NCI-H82 treated with DMSO at 0.1 percent for 48 hours (cell line): Measurements from ENCODE around the gene DDAH2.

Source experiments
- DNase-seq: peaks from one replicate; lab custom pipeline; 2025; ENCODE audit not compliant: unreplicated experiment; lab: John Stamatoyannopoulos, UW

Gene DDAH2

DNA sequence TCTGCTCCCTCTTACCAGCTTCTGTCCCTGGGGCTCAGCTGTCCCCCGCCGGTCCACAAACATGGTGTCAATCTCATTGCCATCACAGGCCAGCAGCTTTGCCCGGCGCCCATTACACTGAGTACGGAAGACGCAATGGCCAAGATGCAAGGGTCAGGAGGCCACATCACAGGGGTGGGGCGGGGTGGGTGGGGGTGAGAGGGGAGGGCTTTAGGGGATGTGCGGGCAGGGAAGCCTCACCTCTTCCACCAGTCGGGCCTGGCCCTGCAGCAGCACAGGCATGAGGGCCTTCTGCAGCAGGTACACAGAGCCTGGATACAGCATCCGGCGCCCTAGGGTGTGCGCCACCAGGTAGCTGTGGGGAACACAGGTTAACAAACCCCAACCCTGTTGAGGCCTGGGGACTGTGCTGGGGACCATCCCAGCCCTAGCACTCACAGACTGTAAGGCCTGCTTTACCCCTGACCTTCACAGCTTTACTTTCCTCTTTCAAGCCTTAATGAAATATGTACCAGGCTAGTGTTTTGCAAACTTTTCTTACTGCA is 37.5 kb downstream of the DDAH2 start:
- no peak for DNase-seq

DNA sequence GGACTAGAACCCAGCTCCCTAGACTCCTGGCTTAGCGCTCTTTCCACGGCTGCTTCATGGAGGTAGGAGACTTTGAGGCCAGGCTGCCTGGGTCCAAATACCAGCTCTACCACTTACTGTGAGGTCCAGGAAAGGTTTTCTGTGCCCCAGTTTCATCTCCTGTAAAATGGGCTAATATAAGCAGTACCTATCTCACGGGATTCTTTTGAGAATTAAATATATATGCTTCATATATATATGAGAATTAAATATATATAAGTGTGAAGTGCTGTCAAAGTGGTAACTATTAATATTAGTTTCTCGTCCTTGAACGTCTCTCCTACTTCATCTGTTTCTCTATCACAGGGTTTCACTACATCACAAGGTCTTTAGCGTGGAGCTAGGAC is 38.0 kb downstream of the DDAH2 start:
- DNase-seq: no peak

DNA sequence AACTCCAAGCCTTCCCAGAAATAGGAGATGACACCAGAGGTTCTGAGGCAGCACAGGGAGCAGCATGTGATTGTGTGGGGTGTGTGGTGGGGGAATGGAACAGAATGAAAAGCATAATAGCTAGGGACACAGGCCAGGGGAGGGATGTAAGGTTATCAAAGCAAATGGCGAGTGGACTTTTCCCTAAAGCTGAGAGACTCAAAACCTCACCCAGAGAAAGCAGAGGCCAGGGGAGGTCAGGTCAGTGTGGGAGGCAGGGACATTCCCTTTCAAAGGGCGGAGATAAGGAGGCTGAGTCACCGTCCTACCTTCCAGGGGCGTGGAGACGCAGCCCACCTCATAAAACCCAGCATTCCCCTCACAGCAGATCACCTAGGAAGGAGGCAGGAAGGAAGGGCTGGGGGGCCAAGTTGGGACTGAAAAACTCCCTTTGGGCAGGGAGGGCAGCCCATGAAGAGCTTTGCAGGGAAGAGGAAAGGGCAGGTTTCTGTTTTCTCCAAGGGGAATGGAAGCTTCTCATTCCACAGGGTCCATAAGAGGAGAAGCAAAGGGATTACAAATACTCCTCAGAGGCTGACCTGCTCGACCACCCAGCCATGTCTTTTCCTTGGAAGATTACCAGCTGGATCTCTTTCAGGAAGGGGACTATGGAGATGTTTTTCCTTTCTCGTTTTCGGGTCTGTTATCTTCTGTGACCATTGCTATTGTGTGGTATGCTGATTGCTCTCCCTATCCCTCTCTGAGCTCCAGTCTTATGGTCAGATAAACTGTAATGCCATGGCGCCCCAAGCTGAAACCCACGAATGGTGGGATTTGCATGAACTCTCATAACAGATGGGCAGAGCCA is 38.6 kb downstream of the DDAH2 start:
- DNase-seq: no peak

DNA sequence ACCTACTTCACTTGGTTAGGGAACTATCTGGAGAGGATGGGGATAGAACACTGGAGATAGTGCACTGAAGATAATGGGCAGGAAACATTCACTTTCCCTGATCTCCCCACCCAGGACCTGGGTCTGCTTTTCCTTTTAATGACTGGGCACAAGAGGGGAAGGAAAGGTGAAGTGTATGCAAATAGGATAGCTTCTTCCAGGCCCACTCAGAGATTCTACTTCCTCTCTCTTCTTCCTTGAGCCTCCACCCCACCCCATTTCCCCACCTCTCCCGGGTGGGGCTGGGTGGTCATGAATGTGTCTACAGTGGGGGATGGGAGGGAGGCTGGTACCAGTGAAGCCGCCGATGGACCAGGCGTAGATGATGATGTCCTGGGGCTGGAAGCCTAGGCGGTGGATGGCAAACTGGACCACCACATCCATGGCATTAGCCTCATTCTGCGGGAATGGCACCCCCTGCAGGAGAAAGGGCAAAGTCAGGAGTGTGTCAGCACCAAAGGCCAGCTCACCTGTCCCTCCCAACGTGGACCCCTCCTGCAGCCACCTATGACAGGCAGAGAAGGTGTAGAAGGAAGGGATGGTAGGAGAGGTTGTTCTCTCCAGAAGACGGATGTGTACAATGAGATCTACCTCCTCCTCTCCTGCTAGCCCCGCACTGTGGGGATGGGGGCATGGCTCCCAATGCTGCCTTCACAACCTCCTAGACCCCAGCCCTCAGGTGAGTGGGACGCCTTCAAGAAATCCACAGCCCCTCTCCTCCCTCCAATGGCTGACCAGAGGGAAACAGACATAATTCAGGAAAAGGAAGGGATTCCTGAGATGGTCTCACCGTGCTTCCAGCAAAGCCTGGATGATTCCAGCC is 39.6 kb downstream of the DDAH2 start:
- no peak for DNase-seq

DNA sequence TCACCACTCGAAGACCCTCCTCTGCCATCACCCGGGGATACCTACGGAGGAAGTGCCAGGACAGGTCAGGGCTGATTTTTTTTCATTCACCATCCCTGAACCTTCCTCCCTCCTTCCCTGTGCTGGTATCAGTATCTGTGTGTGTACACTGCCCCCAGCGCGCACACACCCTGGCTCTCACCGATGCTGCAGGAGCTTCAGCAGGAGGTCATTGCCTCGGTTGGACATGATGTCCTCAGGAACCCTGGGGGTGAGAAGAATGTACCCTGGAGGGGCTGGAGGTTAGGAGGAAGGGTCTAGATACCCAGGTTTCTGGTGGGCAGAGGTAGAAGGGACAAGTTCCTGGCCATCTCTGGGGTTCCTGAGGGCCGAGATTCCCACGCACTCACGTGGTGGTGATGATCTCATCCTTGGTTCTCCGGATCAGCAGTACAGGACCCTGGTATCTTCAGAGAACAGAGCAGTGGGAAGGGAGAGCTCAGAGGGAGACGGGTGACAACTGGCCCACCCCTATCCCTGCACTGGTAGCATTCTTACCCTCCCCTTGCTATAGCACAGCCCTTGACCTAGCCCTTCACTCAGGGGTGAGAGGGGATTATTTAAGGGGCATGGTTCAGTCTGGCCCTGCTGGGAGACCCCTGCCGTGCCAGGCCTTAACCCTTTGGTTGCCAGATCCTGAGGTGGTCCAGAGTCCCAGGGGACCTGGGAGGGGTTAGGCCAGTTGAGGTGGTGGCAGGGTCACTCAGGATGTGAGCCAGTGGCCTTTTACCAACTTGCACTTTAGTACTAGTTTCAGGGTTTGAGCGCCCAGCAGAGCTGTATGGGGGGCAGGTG is 41.0 kb downstream of the DDAH2 start:
- no peak for DNase-seq

DNA sequence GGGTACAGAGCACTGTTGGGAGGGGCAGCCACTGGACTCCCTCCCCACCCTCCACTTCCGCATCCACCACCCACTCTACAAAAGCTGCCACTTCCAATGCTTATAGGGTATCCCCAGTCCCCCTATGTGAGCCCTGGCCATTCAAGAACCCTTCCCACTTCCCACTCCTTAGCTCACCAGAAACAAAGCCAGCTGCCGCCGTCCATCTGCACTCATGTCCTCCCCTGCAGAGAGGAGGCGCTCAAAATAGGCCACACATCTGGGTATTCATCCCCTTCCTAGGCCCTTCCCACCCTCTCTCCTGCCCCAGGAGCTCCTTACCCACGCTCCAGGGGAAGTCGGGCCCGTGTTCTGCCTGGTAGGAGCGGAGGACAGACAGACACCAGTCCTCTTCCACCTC is 41.8 kb downstream of the DDAH2 start:
- DNase-seq: no peak

DNA sequence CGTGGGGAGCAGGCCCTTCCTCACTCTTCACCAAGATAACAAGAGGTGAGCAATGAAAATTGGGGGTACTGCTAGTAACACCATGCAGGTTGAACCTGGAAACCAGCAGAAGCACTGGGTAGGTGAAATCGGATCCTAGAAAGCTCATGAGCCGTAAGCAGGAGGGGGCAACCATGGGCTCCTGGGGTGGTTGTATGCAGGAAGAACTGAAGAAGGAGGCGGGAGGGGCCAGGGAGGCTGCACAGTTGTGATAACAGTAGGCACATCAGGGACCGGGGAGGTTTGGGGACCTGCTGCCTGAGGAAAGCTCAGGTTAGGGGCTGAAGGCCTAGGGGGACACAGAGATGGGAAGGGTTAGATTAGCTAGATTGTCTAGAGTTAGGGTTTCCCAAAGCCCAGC is 42.6 kb downstream of the DDAH2 start:
- DNase-seq: no peak

DNA sequence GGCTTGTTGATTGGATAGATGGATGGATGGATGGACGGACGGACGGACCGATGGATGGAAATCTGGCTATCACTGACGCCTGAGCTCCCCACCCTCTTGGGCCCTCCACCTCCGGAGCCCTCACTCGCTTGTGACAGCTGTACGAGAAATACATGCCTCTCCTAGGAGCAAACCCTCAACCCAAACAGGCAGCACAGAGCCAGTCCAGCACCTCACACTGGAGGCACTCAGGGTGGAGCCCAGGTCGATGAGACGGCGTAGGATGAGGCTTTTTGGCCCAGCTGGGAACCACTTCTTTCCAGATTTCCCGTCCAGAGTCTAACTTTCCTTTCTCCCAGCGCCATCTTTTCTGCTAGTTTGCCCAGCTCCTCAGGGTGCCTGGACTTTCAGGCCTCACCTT is 45.5 kb downstream of the DDAH2 start:
- DNase-seq: no peak

DNA sequence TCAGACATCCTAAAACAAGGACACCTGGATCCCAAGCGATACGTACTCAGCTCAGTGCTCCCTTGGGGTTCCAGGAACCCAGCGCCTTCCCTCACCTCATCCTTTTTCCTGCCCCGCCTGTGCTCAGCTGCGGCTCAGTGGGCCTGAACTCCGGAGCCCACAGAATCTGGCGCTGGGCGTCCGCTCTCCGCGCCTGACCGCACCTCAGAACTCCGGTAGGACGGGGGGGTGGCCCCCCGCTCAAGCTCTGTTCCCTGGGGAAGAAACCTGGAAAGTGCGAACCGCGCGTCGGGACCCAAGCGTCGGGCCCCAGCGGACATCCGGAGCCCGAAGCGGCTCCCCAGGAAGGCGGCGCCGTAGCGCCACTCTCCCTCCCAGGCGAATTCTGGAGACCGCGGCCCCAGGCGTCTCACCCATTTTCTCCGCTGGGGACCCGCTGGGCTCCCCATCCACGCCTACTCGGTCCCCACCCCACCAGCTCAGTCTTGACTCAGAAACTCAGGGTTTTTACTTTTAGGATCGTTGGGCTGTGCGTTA is 47.9 kb downstream of the DDAH2 start:
- DNase-seq: no peak

DNA sequence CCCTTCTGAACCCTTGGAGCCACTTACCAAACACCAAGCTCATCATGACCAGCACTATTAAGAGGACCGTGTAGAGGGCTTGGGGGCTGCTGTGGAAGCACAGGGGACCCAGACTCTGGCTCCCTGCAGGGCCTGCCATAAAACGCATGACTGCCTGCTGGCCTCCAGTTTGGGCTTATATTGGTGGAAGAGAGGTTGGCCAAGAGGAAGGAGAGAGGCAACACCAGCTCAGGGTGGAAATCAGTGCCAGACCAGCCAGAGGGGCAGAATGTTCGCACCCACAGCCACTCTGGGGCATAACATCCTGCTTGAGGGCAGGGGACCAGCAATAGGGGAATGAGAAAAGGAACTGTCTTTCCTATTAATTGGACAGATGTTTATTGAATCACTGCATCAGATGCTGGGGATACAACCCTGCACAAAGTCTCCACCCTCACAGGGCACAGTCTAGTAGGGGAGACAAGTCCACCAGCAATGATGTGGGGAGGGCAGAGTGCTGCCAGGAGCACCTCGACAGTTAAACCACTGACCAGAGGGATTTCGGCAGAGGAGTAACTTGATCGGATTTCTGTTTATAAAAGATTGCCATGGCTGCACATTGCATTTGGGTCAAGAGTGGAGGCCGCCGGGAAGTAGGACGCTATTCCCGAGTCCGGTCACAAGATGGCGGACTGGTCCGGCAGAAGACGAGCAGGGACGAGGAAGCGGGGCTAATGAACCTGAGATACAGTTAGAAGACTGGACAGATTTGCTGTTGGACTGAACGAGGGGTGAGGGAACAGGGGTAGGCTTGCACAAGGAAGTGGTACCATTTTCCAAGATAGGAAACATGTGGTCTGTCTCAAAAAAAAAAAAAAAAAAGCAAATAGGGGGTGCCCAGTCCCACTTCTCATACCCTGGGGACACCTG is 48.6 kb downstream of the DDAH2 start, which contains the start of gene LY6G5C:
LY6G5C (minus strand) TSS at position 842 of the 909 bp plus-strand sequence; CDS start at position 148, 694 bp downstream.
- DNase-seq: peak; percentile 76

DNA sequence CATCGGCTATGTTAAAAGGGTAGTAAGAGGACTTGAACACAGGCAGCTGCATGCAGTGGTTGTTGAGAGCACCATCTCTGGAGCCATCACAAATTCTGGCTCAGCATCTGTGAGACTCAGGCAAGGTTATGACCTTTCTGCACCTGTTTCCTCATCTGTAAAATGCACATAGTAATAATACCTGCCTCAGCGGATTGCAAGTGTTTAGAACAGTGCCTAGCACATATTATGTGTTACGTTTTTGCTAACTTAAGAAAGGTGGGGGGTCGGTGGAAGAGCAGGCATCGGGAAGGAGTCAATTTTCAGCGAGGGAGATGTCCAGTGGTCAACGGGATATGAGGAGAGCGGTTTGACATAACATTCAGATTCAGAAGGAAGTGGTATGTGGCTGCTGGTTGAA is 51.1 kb downstream of the DDAH2 start:
- DNase-seq: no peak
